Adrenal gland (tissue), 12 donors: ENCODE measurements around the gene TSPAN9. TPM values are rescaled to one million over a fixed set of nuclear protein-coding genes. Genes with fewer than 3 reads are reported as not detected.

Experiments
- DNase-seq, 7 donors: peaks; one replicate each; pipeline ENCODE4 v3.0.0-alpha.2; 2019 to 2020
- H3K27ac ChIP-seq, 5 donors: fragments of 200-600 bp; sonication (generic) in 4 of 5; 1 replicate in 3 of 5; 2 replicates in 2 of 5; pipeline versions ENCODE4 v1.5.1 to v1.8.0; 2016 to 2020; ENCODE audit warnings: mild to moderate bottlenecking in 1 of 5
- H3K27me3 ChIP-seq: fragments of 200-600 bp; 2 replicates; pipeline ENCODE4 v1.8.0; 2021
- H3K36me3 ChIP-seq, 2 donors: fragments of 200-600 bp; replicated peaks in 1 of 2; 1 replicate in 1 of 2; 2 replicates in 1 of 2; pipeline versions ENCODE4 v1.5.1 to v1.8.0; 2018 to 2022
- H3K4me1 ChIP-seq, 2 donors: fragments of 200-600 bp; replicated peaks in 1 of 2; 1 replicate in 1 of 2; 2 replicates in 1 of 2; pipeline versions ENCODE4 v1.5.1 to v1.8.0; 2018 to 2021
- H3K4me3 ChIP-seq, 4 donors: fragments of 200-600 bp; sonication (generic) in 3 of 4; one replicate each; pipeline ENCODE4 v1.5.1; 2016 to 2018
- H3K9me3 ChIP-seq, 3 donors: fragments of 200-600 bp; sonication (generic) in 1 of 3; replicated peaks in 1 of 3; 1 replicate in 2 of 3; 2 replicates in 1 of 3; pipeline versions ENCODE4 v1.5.1 to v1.8.0; 2016 to 2021
- POLR2A ChIP-seq, 2 donors: fragments of 450-650 bp; IDR thresholded peaks; one replicate each; pipeline ENCODE4 v1.6.1; 2017; ENCODE audit warnings: antibody characterized with exemption in 2 of 2, mild to moderate bottlenecking in 2 of 2, moderate library complexity in 1 of 2
- WGBS, 4 donors: extraction: QIAGEN DNeasy Blood & Tissue Kit in 2 of 4; methylation state at CpG; one replicate each; pipeline versions ENCODE4 v1.1.5 to v1.1.7; 2013 to 2017; 5-methylcytosine and 5-hydroxymethylcytosine counted together
- intact Hi-C, 2 donors: fragments of 100-400 bp; cut with DNase I; formaldehyde crosslinking; loops; one replicate each; pipeline versions ENCODE4 v1.14.1 to v1.15.0; 2022 to 2023
- polyA plus RNA-seq, 3 donors: library from polyadenylated mRNA; stranded (reverse); fragments of 200-250 nt in 2 of 3; fragments of 350-450 nt in 1 of 3; fragmentation: Illumina TruSeq in 1 of 3; extraction: RNeasy Lipid Tissue Mini Kit (QIAGEN cat#74804) in 1 of 3; gene quantifications; one replicate each; pipeline ENCODE4 v1.2.3, GENCODE V29; 2013 to 2014
- total RNA-seq, 9 donors: library from RNA; depleted of rRNA in 4 of 9; stranded (reverse); fragments of >200 nt in 4 of 9; fragments of 120-200 nt in 1 of 9; fragmentation: NEBNext Ultra II Directional in 1 of 9; extraction: Animal tissue kit (Norgen Biotek cat#: 25700) in 1 of 9; gene quantifications; one replicate each; pipeline versions ENCODE4 v1.1.0 to v1.2.4, GENCODE V29; 2013 to 2023
- TF ChIP-seq, protein P1 (sequence below), 6 experiments: fragments of 450-650 bp in 4 of 6; fragments of 200-600 bp in 2 of 6; sonication (generic) in 1 of 6; IDR thresholded peaks; 1 replicate in 5 of 6; 2 replicates in 1 of 6; pipeline versions ENCODE4 v1.5.1 to v1.8.0; 2016 to 2021; ENCODE audit warnings: antibody characterized with exemption in 6 of 6, mild to moderate bottlenecking in 2 of 6, moderate library complexity in 1 of 6
- donor health status: healthy with polysubstance abuse.
- donor health status: Bipolar disorder and iron deficiency.
- donor health status: DM: yes; HTN: yes; CAD: no.
- donor health status: DM: no; HTN: no; CAD: no.
- donor health status: DM: no; HTN: no; CAD: no.
- donor health status: DM: yes; HTN: yes; CAD: no.

TSPAN9 gene
- total and polyA plus RNA-seq, 12 donors, result 12.4 to 31.4 (median 22.4) TPM

DNA sequence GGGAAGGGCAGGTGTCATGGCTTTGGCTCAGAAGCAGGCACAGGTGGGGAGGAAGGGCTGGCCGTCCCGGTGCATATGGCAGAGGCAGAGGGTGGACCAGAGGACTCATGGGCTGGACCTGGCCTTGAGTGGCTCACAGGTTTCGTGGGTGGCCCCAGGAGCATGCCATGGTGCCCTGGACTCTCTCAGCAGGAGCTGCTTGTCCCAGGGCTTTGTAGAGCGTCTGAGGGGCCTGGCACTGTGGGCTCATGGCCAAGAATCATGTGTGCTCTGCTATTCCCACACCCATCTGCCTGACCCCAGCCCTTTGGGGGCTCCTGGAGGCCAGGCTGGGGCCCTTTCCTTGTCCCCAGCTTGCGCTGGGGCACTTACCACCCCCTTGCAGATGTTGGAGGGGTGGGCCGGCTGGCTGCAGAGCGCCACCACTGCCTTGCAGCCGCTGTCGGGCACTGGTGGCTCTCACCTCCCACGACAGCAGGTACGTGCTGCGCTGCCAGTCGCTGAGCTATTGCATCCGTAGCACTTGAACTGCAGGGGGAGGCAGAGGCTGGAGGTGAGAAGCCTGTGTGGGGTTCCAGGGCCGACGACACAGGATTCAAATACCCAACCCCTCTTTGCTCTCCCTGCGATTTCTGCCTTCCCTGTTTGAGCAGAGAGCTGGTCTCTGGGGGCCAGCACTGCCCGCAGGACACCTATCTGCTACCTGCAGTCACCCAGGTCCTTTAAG is 226.4 kb downstream of the TSPAN9 start:
- Histone ChIP-seq H3K27me3 (no peaks in the 10 kb centered on the region), H3K4me3 (no peak overlapping the region), H3K27ac (no peak overlapping the region), H3K9me3 (no peaks in the 10 kb centered on the region), H3K4me1 (peaks cover 0 to 5% of the 10 kb centered on the region in 2 donors), H3K36me3 (no peaks in the 10 kb centered on the region)
- TF ChIP-seq POLR2A (IDR thresholded peaks at IDR 0.05), result no peak
- TF ChIP-seq, protein P1, sequence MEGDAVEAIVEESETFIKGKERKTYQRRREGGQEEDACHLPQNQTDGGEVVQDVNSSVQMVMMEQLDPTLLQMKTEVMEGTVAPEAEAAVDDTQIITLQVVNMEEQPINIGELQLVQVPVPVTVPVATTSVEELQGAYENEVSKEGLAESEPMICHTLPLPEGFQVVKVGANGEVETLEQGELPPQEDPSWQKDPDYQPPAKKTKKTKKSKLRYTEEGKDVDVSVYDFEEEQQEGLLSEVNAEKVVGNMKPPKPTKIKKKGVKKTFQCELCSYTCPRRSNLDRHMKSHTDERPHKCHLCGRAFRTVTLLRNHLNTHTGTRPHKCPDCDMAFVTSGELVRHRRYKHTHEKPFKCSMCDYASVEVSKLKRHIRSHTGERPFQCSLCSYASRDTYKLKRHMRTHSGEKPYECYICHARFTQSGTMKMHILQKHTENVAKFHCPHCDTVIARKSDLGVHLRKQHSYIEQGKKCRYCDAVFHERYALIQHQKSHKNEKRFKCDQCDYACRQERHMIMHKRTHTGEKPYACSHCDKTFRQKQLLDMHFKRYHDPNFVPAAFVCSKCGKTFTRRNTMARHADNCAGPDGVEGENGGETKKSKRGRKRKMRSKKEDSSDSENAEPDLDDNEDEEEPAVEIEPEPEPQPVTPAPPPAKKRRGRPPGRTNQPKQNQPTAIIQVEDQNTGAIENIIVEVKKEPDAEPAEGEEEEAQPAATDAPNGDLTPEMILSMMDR (IDR thresholded peaks at IDR 0.05), result no peak
- intact Hi-C loops, result loop anchor here (5.0 to 10.0 kb wide), 3 partner anchors 474 to 501 kb away; no protein-coding TSS in a partner anchor
- DNase-seq, result no peak
- 62 to 78% (median 71%) methylated on average over 3 to 18 of the region's 18 CpGs for WGBS, 4 donors

DNA sequence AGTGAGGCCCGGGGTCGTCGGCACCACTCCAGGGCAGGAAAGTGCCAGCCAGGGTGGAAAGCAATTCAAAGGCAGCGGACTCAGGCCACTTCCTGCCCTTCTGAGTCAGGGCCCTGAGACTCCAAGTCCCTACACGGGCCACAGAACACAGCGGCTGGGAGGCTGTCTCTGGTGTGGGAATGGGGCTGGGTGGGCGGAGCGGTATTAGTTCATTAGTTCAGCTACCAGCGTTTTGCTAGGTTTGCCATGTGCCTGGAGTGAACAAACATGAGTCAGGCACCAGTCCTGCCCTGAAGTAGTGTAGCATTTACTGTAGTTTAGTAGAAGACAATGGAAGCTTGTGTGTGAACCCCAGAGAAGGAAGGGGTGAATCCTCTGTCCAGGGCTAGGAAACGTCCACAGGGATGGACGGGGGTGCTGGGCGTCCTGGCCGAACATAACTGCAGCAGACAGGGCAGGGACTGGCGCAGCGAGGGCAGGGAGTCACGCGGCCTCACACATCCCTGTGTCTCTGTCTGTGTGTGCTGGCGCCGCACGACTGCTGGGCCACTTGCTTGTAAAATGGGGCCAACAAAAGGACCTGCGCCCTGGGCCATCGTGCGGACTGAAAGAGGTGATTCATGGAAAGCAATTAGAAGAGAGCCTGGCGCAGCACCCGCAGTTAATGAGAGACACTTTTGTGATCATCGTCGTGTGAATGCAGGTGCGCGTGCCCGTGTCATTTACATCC is 227.4 kb downstream of the TSPAN9 start:
- no peaks in the 10 kb centered on the region for H3K27me3 ChIP-seq
- H3K4me3 ChIP-seq, result no peak overlapping the region
- H3K36me3 ChIP-seq, result no peaks in the 10 kb centered on the region
- DNase-seq, result no peak
- no peak for TF ChIP-seq POLR2A (IDR thresholded peaks at IDR 0.05)
- TF ChIP-seq, protein P1 (IDR thresholded peaks at IDR 0.05), result no peak
- peaks cover 0 to 5% of the 10 kb centered on the region in 2 donors for H3K4me1 ChIP-seq
- H3K27ac ChIP-seq, result no peak overlapping the region
- intact Hi-C loops, result loop anchor here (5.0 to 10.0 kb wide), 3 partner anchors 473 to 500 kb away; no protein-coding TSS in a partner anchor
- H3K9me3 ChIP-seq, result no peaks in the 10 kb centered on the region
- 78 to 93% (median 83%) methylated on average over 20 to 30 of the region's 30 CpGs for WGBS, 4 donors

DNA sequence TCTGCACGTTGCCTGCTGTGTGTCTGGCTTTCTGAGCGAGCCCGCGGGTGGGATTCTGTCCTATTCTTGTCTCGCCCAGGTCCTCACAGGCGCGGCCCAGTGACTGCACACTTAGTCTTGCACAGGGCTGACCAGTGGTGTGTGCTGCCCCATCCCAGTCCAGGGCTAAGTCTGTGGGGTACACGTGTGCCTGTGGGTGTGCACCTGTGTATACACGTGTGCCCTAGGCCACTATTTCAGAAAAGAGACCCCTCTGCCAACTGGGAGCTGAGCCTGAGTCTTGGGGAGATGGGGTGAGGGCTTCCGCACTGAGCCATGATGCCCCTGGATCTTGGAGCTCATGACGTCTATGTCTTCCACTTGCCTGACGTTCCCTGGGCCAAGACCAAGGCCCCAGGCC is 228.3 kb downstream of the TSPAN9 start:
- no peaks in the 10 kb centered on the region for H3K36me3 ChIP-seq
- no peaks in the 10 kb centered on the region for H3K27me3 ChIP-seq
- DNase-seq, result no peak
- intact Hi-C loops, result loop anchor here in 1 of 2 donors (10.0 kb wide), 1 partner anchor 499 kb away; no protein-coding TSS in a partner anchor
- no peak overlapping the region for H3K27ac ChIP-seq
- no peak overlapping the region for H3K4me3 ChIP-seq
- no peaks in the 10 kb centered on the region for H3K9me3 ChIP-seq
- H3K4me1 ChIP-seq, result no peaks in the 10 kb centered on the region
- 85 to 92% (median 87%) methylated on average over 10 to 12 of the region's 12 CpGs for WGBS, 4 donors
- TF ChIP-seq POLR2A (IDR thresholded peaks at IDR 0.05), result no peak
- TF ChIP-seq, protein P1 (IDR thresholded peaks at IDR 0.05), result no peak

DNA sequence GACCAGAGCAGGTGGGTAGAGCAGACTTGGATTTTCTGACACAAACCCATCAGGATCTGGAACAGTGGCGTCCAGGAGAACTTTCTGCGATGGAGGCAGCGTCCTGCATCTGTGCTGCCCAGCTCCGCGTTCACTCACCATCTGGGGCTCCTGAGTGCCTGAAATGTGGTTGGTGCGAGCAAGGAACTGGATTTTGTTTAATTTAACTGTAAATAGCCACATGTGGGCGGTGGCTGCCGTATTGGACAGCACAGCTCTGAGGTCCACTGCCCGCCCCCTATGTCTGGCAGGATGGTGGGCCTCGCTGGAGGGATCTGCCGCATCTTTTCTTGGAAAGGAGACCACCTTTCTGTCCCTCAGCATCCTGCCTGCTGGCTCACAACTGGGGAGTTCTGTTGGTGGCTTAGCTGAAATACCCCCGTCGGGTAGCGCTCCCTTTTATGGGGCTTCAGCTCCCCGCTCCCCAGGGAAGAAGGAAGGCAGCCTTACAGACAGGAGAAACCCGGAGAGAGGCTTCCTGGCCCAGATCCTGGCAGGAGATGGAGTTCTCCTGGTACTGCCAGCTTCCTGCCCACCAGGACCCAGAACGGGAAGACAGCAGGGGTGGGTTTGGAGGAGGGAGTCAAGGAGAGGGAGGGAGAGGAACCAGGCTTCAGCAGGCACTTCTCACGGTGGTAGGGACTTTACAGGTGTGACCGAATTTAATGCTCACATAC is 228.9 kb downstream of the TSPAN9 start:
- no peaks in the 10 kb centered on the region for H3K27me3 ChIP-seq
- intact Hi-C loops, result loop anchor here in 1 of 2 donors (10.0 kb wide), 1 partner anchor 499 kb away; no protein-coding TSS in a partner anchor
- H3K4me1 ChIP-seq, result no peaks in the 10 kb centered on the region
- DNase-seq, result no peak
- TF ChIP-seq POLR2A (IDR thresholded peaks at IDR 0.05), result no peak
- TF ChIP-seq, protein P1 (IDR thresholded peaks at IDR 0.05), result no peak
- H3K36me3 ChIP-seq, result no peaks in the 10 kb centered on the region
- H3K4me3 ChIP-seq, result no peak overlapping the region
- no peak overlapping the region for H3K27ac ChIP-seq
- WGBS, 4 donors, result 88 to 90% (median 89%) methylated on average over 13 to 19 of the region's 19 CpGs
- H3K9me3 ChIP-seq, result no peaks in the 10 kb centered on the region
